Keratinocyte (primary cell): ENCODE measurements around the gene RAPGEF1. TPM values are rescaled to one million over a fixed set of nuclear protein-coding genes. Genes with fewer than 3 reads are reported as not detected.
"Not testable (repeated sequence)": the region's sequence is repeated elsewhere in the genome, so short reads cannot be mapped to it uniquely, and the experiment has no call there.

Experiments
- DNase-seq: peaks from one replicate; pipeline ENCODE4 v3.0.0-alpha.2; 2011; ENCODE audit warnings: low read depth, missing footprints, low spot score
- FAIRE-seq: peaks from 2 replicates; lab custom pipeline; 2011; peaks lifted over from hg19 to GRCh38; lab: Jason Lieb, UNC
- H2AFZ ChIP-seq: 2 replicates; pipeline ENCODE4 v1.6.0; 2012; ENCODE audit warnings: low read length, control low read depth, inconsistent platforms; ENCODE audit not compliant: control insufficient read depth
- H3K27ac ChIP-seq: 2 replicates; pipeline ENCODE4 v1.5.1; 2011; ENCODE audit warnings: low read length; ENCODE audit not compliant: control insufficient read depth, insufficient read depth
- H3K27me3 ChIP-seq: 3 replicates; pipeline ENCODE4 v1.6.0; 2011; ENCODE audit warnings: low read length; ENCODE audit not compliant: control insufficient read depth, insufficient read depth; ENCODE audit errors: extremely low read depth
- H3K36me3 ChIP-seq, 2 experiments: 2 replicates in 1 of 2; 3 replicates in 1 of 2; pipeline ENCODE4 v1.5.1; 2011; ENCODE audit warnings: low read length in 2 of 2, mild to moderate bottlenecking in 1 of 2; ENCODE audit not compliant: control insufficient read depth in 2 of 2, insufficient read depth in 2 of 2; ENCODE audit errors: extremely low read depth in 1 of 2
- H3K4me1 ChIP-seq: 3 replicates; pipeline ENCODE4 v1.5.1; 2011; ENCODE audit warnings: low read length; ENCODE audit not compliant: control insufficient read depth, insufficient read depth; ENCODE audit errors: extremely low read depth
- H3K4me2 ChIP-seq: 3 replicates; pipeline ENCODE4 v1.6.0; 2011; ENCODE audit warnings: low read depth, low read length; ENCODE audit not compliant: control insufficient read depth, insufficient read depth; ENCODE audit errors: extremely low read depth
- H3K4me3 ChIP-seq, 3 experiments: fragments of 200-600 bp in 1 of 3; sonication (generic) in 1 of 3; 2 replicates in 2 of 3; 3 replicates in 1 of 3; pipeline ENCODE4 v1.5.1; 2011 to 2016; ENCODE audit warnings: low read length in 3 of 3, mild to moderate bottlenecking in 3 of 3, control low read depth in 2 of 3, inconsistent platforms in 1 of 3, low read depth in 1 of 3, mixed read lengths in 1 of 3, mixed run types in 1 of 3, moderate library complexity in 1 of 3; ENCODE audit not compliant: control insufficient read depth in 2 of 3, insufficient read depth in 2 of 3; ENCODE audit errors: extremely low read depth in 1 of 3
- H3K79me2 ChIP-seq: 2 replicates; pipeline ENCODE4 v1.6.0; 2012; ENCODE audit warnings: low read length; ENCODE audit not compliant: control insufficient read depth, insufficient read depth
- H3K9ac ChIP-seq: 3 replicates; pipeline ENCODE4 v1.6.0; 2011; ENCODE audit warnings: low read length; ENCODE audit not compliant: control insufficient read depth, insufficient read depth; ENCODE audit errors: extremely low read depth
- H3K9me1 ChIP-seq: 3 replicates; pipeline ENCODE4 v1.6.0; 2011; ENCODE audit warnings: low read length; ENCODE audit not compliant: control insufficient read depth, insufficient read depth; ENCODE audit errors: extremely low read depth
- H3K9me3 ChIP-seq: 2 replicates; pipeline ENCODE4 v1.5.1; 2012; ENCODE audit warnings: low read depth, low read length; ENCODE audit not compliant: control insufficient read depth
- H4K20me1 ChIP-seq: 3 replicates; pipeline ENCODE4 v1.6.0; 2011; ENCODE audit warnings: low read length; ENCODE audit not compliant: control insufficient read depth, insufficient read depth; ENCODE audit errors: extremely low read depth
- EZH2 ChIP-seq: IDR thresholded peaks from one replicate; pipeline ENCODE4 v1.6.1; 2012; ENCODE audit warnings: inconsistent platforms, mild to moderate bottlenecking, low read length, moderate library complexity
- dilution Hi-C: fragments of 300-500 bp; cut with MboI; formaldehyde crosslinking; loops from one replicate; pipeline ENCODE4 v1.7.0; 2020; ENCODE audit warnings: low sequenced_read_pairs; ENCODE audit not compliant: extremely low pct_ligation_motif_present
- polyA plus RNA-seq, 5 experiments: library from polyadenylated mRNA; depleted of rRNA in 3 of 5; stranded (reverse) in 3 of 5; stranded (forward) in 1 of 5; unstranded in 1 of 5; fragments of >200 nt; gene quantifications; 1 replicate in 1 of 5; 2 replicates in 3 of 5; 3 replicates in 1 of 5; pipeline versions ENCODE4 v1.2.1 to v1.2.3, GENCODE V29; 2011 to 2012; ENCODE audit warnings: missing spikeins in 2 of 5, low read depth in 1 of 5, low replicate concordance in 1 of 5
- TF ChIP-seq, protein P1 (sequence below), 3 experiments: IDR thresholded peaks in 1 of 3; conservative IDR thresholded peaks in 1 of 3; optimal IDR thresholded peaks in 1 of 3; 2 replicates in 2 of 3; 3 replicates in 1 of 3; pipeline versions ENCODE3 to v1.5.1; 2011; ENCODE audit warnings: low read length in 3 of 3, mild to moderate bottlenecking in 3 of 3, moderate library complexity in 2 of 3, control low read depth in 1 of 3, inconsistent platforms in 1 of 3; ENCODE audit not compliant: insufficient read depth in 2 of 3; ENCODE audit errors: extremely low read depth in 1 of 3

RAPGEF1 gene
- polyA plus RNA-seq, 1 donor (not counting 4 experiments of a cell fraction or from before 2014, with no cell fraction given): 18.5 TPM

DNA sequence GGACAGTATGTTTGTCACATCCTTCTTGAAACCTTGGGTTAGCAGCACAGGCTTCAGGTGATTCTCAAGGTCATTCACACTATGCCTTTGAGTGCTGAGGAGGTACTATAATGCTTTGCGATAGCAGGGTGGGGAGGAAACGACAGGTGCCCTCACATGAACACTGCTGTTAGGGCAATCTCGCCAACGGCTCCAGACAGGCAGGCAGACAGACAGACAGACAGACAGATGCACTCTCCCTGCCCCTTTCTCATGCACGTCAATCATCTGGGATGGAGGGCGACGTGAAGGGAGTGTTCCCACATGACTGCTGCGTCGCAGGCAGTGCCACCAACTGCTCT lies 82.9 kb downstream of the RAPGEF1 start:
- FAIRE-seq (no peak), DNase-seq (no peak)
- Histone ChIP-seq H3K36me3 (no peaks in the 10 kb centered on the region), H3K79me2 (peaks cover 24% of the 10 kb centered on the region), H2AFZ (no peak overlapping the region), H3K9ac (no peak overlapping the region), H4K20me1 (no peaks in the 10 kb centered on the region), H3K9me1 (no peaks in the 10 kb centered on the region), H3K9me3 (no peaks in the 10 kb centered on the region), H3K4me3 (no peak overlapping the region), H3K27ac (peak overlapping the region; percentile 67), H3K4me1 (peaks cover 40% of the 10 kb centered on the region), H3K4me2 (peak overlapping the region; percentile 78), H3K27me3 (no peaks in the 10 kb centered on the region)
- dilution Hi-C loops: no loop called here
- TF ChIP-seq, protein P1, sequence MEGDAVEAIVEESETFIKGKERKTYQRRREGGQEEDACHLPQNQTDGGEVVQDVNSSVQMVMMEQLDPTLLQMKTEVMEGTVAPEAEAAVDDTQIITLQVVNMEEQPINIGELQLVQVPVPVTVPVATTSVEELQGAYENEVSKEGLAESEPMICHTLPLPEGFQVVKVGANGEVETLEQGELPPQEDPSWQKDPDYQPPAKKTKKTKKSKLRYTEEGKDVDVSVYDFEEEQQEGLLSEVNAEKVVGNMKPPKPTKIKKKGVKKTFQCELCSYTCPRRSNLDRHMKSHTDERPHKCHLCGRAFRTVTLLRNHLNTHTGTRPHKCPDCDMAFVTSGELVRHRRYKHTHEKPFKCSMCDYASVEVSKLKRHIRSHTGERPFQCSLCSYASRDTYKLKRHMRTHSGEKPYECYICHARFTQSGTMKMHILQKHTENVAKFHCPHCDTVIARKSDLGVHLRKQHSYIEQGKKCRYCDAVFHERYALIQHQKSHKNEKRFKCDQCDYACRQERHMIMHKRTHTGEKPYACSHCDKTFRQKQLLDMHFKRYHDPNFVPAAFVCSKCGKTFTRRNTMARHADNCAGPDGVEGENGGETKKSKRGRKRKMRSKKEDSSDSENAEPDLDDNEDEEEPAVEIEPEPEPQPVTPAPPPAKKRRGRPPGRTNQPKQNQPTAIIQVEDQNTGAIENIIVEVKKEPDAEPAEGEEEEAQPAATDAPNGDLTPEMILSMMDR (optimal IDR thresholded peaks at IDR 0.05 in 1 of 3, IDR thresholded peaks at IDR 0.05 in 1 of 3, conservative IDR thresholded peaks at IDR 0.05 in 1 of 3; ENCODE audit: extremely low read depth in 1 of 3, insufficient read depth in 2 of 3, low read length in 3 of 3): no peak
- no peak for TF ChIP-seq EZH2

DNA sequence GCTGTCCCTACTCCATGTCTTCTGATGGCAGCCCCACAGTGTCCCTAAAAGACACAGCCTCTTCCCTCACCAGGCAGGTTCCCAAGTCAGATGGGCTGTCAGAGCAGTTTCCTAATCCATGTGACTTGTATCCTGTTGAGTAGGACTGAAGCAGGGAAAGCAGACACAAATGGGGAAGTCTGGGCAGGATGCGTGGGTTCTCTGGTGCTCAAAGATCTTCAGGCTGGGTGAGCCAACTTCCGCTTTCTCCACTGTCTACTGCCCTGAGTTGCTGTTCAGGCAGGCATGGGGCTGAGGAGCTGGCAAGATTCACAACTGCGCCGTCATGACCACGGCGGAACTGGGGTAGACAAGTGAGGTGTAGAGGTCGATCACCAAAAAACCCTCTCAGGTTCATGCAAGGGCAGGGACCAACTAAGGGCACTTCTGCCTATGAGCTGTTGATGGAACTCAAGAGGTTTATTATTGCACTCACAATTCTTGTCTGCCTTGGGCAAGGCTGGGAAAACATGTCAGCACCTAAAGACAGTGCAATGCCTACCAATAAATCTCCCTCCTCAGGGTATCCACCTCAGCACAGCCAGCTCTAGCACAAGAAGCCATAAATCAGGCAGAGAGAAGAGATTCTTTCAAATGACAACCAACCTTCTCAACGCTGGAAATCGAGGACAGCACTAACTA lies 83.4 kb downstream of the RAPGEF1 start:
- Histone ChIP-seq H3K9me1 (no peaks in the 10 kb centered on the region), H3K27me3 (no peaks in the 10 kb centered on the region), H2AFZ (peak overlapping the region; percentile 55), H3K36me3 (no peaks in the 10 kb centered on the region), H3K9ac (peak overlapping the region; percentile 16), H3K9me3 (no peaks in the 10 kb centered on the region), H3K27ac (peak overlapping the region; percentile 67), H3K4me2 (peak overlapping the region; percentile 78), H3K4me3 (no peak overlapping the region), H3K79me2 (peaks cover 24% of the 10 kb centered on the region), H4K20me1 (no peaks in the 10 kb centered on the region), H3K4me1 (peaks cover 44% of the 10 kb centered on the region)
- peak; percentile 93 for FAIRE-seq
- TF ChIP-seq, protein P1 (optimal IDR thresholded peaks at IDR 0.05 in 1 of 3, IDR thresholded peaks at IDR 0.05 in 1 of 3, conservative IDR thresholded peaks at IDR 0.05 in 1 of 3; ENCODE audit: extremely low read depth in 1 of 3, insufficient read depth in 2 of 3, low read length in 3 of 3): no peak
- no peak for TF ChIP-seq EZH2
- DNase-seq: peak; percentile 61
- dilution Hi-C loops: no loop called here

DNA sequence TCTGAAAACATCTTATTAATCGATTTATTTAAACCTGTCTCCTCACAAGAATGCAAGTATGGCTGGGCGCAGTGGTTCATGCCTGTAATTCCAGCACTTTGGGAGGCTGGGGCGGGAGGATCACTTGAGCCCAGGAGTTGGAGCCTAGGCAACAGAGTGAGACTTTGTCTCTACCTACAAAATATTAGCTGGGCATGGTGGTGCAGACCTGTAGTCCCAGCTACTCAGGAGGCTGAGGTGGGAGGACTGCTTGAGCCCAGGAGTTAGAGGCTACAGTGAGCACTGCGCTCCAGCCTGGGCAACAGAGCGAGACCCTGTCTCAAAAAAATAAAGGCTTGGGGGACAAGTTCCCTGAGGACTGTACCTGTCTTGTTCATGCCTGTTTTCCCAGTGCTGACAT lies 85.5 kb downstream of the RAPGEF1 start:
- H3K9me1 ChIP-seq, H3K9ac ChIP-seq, H3K4me2 ChIP-seq, H3K27me3 ChIP-seq, H3K36me3 ChIP-seq, dilution Hi-C loops, H2AFZ ChIP-seq, H3K9me3 ChIP-seq, DNase-seq, H3K27ac ChIP-seq, H3K4me3 ChIP-seq, FAIRE-seq, H4K20me1 ChIP-seq: not testable (repeated sequence)
- Histone ChIP-seq H3K79me2 (peaks cover 18% of the 10 kb centered on the region), H3K4me1 (peaks cover 57% of the 10 kb centered on the region)
